ENCODE data around the gene C16orf90.

The C16orf90 gene

DNA sequence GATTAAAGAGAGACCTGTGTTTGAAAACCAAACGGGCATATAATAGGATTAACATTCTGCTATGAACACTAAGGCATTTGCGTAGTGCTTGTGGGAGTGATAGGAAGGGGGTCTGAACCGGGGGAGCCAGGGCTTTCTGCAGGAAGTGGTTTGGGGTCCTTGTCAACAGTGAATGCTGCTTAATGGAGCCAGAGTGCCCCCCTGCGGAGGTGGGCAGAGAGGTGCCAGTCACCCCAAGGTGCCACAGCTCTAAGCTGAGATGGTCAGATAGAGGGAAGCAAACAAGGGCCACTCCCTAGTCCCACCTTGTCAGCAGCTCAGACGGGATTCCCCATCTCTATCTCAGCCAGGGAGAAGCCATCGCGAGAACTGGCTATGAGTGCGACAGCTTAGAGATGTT lies 34.1 kb downstream of the C16orf90 start:
- H3K79me2 ChIP-seq (ENCODE audit: insufficient read depth, low read length), result peaks cover 80% of the 10 kb centered on the region
- H3K9me3 ChIP-seq (ENCODE audit: insufficient read depth, low read length), result no peaks in the 10 kb centered on the region
- no peak overlapping the region; the same call in 1 of the 2 replicates for H3K9ac ChIP-seq (ENCODE audit: low read length)
- no peaks in the 10 kb centered on the region for H3K9me2 ChIP-seq (replicated peaks; ENCODE audit: insufficient read depth, low read length)
- peaks cover 15% of the 10 kb centered on the region for H3F3A ChIP-seq (ENCODE audit: insufficient read depth)
- no peak overlapping the region for H3K4me3 ChIP-seq (ENCODE audit: insufficient read depth, low read length, poor library complexity, severe bottlenecking)
- 0 out of 2 replicates have a peak overlapping the region, but pooled peaks have one; percentile 16 for H3K27ac ChIP-seq (ENCODE audit: low read depth, low read length)
- peaks cover 7% of the 10 kb centered on the region; the same call in 1 of the 2 replicates for H4K20me1 ChIP-seq (ENCODE audit: low read depth, low read length)
- H3K27me3 ChIP-seq (ENCODE audit: low read length), result no peaks in the 10 kb centered on the region
- peak overlapping the region; percentile 35 for H3K4me2 ChIP-seq (ENCODE audit: low read depth, low read length, poor library complexity, severe bottlenecking)
- no peak for TF ChIP-seq EZH2phosphoT487 (conservative IDR thresholded peaks at IDR 0.05; ENCODE audit: low read length)
- TF ChIP-seq, protein P1, sequence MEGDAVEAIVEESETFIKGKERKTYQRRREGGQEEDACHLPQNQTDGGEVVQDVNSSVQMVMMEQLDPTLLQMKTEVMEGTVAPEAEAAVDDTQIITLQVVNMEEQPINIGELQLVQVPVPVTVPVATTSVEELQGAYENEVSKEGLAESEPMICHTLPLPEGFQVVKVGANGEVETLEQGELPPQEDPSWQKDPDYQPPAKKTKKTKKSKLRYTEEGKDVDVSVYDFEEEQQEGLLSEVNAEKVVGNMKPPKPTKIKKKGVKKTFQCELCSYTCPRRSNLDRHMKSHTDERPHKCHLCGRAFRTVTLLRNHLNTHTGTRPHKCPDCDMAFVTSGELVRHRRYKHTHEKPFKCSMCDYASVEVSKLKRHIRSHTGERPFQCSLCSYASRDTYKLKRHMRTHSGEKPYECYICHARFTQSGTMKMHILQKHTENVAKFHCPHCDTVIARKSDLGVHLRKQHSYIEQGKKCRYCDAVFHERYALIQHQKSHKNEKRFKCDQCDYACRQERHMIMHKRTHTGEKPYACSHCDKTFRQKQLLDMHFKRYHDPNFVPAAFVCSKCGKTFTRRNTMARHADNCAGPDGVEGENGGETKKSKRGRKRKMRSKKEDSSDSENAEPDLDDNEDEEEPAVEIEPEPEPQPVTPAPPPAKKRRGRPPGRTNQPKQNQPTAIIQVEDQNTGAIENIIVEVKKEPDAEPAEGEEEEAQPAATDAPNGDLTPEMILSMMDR (IDR thresholded peaks at IDR 0.05; ENCODE audit: insufficient read depth, low read length, poor library complexity, severe bottlenecking), result peak; percentile 64
- H3K36me3 ChIP-seq (ENCODE audit: low read length), result no peaks in the 10 kb centered on the region
- no peak overlapping the region for H2AFZ ChIP-seq (ENCODE audit: low read depth, low read length, severe bottlenecking)

DNA sequence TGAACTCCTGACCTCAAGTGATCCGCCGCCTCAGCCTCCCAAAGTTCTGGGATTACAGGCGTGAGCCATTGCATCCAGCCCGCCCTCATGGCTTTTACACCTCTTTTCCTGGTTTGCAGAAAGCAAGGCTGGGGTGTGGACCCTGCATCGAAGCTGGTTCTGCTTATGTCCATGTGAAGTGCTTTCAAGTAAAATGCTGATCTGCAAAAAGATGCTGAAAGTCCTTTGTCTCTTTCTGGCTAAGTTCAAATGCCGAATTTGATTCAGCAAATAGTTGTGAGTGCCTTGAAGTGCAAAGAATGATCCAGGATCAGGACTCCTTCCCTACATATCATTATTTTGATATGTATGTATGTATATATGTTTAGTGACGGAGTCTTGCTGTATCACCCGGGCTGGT lies 34.7 kb downstream of the C16orf90 start:
- no peaks in the 10 kb centered on the region for H3K27me3 ChIP-seq (ENCODE audit: low read length)
- TF ChIP-seq, protein P1 (IDR thresholded peaks at IDR 0.05; ENCODE audit: insufficient read depth, low read length, poor library complexity, severe bottlenecking), result no peak
- no peak for TF ChIP-seq EZH2phosphoT487 (conservative IDR thresholded peaks at IDR 0.05; ENCODE audit: low read length)
- peaks cover 74% of the 10 kb centered on the region for H3K79me2 ChIP-seq (ENCODE audit: insufficient read depth, low read length)
- no peaks in the 10 kb centered on the region for H3K9me2 ChIP-seq (replicated peaks; ENCODE audit: insufficient read depth, low read length)
- 0 out of 2 replicates have a peak overlapping the region, but pooled peaks have one; percentile 16 for H3K27ac ChIP-seq (ENCODE audit: low read depth, low read length)
- no peak overlapping the region for H2AFZ ChIP-seq (ENCODE audit: low read depth, low read length, severe bottlenecking)
- no peak overlapping the region for H3K4me3 ChIP-seq (ENCODE audit: insufficient read depth, low read length, poor library complexity, severe bottlenecking)
- H3K9ac ChIP-seq (ENCODE audit: low read length), result no peak overlapping the region
- no peaks in the 10 kb centered on the region for H3K9me3 ChIP-seq (ENCODE audit: insufficient read depth, low read length)
- peaks cover 7% of the 10 kb centered on the region; the same call in 1 of the 2 replicates for H4K20me1 ChIP-seq (ENCODE audit: low read depth, low read length)
- H3F3A ChIP-seq (ENCODE audit: insufficient read depth), result peaks cover 15% of the 10 kb centered on the region
- H3K36me3 ChIP-seq (ENCODE audit: low read length), result no peaks in the 10 kb centered on the region
- peak overlapping the region; percentile 35 for H3K4me2 ChIP-seq (ENCODE audit: low read depth, low read length, poor library complexity, severe bottlenecking)

DNA sequence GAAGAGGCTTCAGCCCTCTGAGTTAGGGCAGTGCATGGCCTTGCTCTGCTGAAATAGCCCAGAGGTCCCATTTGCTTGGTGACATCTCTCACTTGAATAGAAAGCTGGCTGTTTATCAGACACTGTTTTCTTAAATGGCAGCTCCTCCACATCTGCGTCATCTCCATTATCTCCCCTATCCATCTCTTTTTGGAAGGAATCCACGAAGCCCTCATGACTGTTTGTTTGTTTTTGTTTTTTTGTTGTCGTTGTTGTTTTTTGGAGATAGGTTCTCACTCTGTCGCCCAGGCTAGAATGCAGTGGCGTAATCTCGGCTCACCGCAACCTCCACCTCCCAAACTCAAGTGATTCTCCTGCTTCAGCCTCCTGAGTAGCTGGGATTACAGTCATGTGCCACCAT lies 35.2 kb downstream of the C16orf90 start:
- Histone ChIP-seq H4K20me1 (ENCODE audit: low read depth, low read length) (peaks cover 7% of the 10 kb centered on the region; the same call in 1 of the 2 replicates), H3K27me3 (ENCODE audit: low read length) (no peaks in the 10 kb centered on the region), H3K9me3 (ENCODE audit: insufficient read depth, low read length) (no peaks in the 10 kb centered on the region), H3K36me3 (ENCODE audit: low read length) (no peaks in the 10 kb centered on the region), H3K4me2 (ENCODE audit: low read depth, low read length, poor library complexity, severe bottlenecking) (peak overlapping the region; percentile 96), H3F3A (ENCODE audit: insufficient read depth) (peaks cover 15% of the 10 kb centered on the region), H3K27ac (ENCODE audit: low read depth, low read length) (peak overlapping the region; percentile 64; the same call in 1 of the 2 replicates), H3K4me3 (ENCODE audit: insufficient read depth, low read length, poor library complexity, severe bottlenecking) (no peak overlapping the region), H2AFZ (ENCODE audit: low read depth, low read length, severe bottlenecking) (no peak overlapping the region), H3K9ac (ENCODE audit: low read length) (peak overlapping the region; percentile 80; the same call in 1 of the 2 replicates), H3K79me2 (ENCODE audit: insufficient read depth, low read length) (peaks cover 70% of the 10 kb centered on the region), H3K9me2 (replicated peaks; ENCODE audit: insufficient read depth, low read length) (no peaks in the 10 kb centered on the region)
- TF ChIP-seq EZH2phosphoT487 (conservative IDR thresholded peaks at IDR 0.05; ENCODE audit: low read length), result no peak
- TF ChIP-seq, protein P1 (IDR thresholded peaks at IDR 0.05; ENCODE audit: insufficient read depth, low read length, poor library complexity, severe bottlenecking), result no peak
